ENCODE measurements around the gene NECAB3. TPM values are rescaled to one million over a fixed set of nuclear protein-coding genes. Genes with fewer than 3 reads are reported as not detected.

Gene NECAB3
- total and polyA plus RNA-seq, 5 experiments from 2014 or later, result 1.1 to 12.8 (median 1.8) TPM

- Mint-ChIP-seq H3K36me3 (peaks cover 0 to 2% (median 0%) of the 10 kb centered on the region in 3 donors), H3K4me1 (peaks cover 13 to 43% (median 31%) of the 10 kb centered on the region in 4 donors), H3K27ac (peak overlapping the region in 8 of 10 donors; percentile 39 to 91 (median 68)), H3K9me3 (no peaks in the 10 kb centered on the region), H3K4me3 (peak overlapping the region; percentile 74 to 91 (median 86)), H3K27me3 (no peaks in the 10 kb centered on the region)
- peak in 1 of 10 donors; percentile 24 for DNase-seq
- POLR2A ChIA-PET, result interaction anchor here (1.0 to 1.7 kb wide), 2 partner anchors 10 kb away, joined by 5 to 7 read pairs; no protein-coding TSS in a partner anchor
- peak; percentile 3 to 47 for ATAC-seq
These were observed 576 bp downstream of the NECAB3 start for GRCh38 chr20:33673410-33674293.

DNA sequence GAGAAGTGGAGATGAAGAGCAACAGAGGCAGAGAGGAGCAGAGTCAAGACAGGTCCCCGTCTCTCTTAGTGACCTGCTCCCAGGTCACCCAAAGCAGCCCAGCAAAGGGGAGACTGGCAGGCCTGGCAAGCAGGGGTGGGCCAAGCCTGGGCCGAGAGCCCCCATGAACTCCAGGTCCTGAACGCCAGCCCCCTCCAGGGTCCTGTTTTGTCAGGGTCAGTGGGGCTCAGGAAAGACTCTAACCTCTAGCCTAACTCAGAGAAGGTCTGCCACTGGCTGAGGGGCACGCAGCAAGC lies 1.2 kb downstream of the NECAB3 start:
- no peak for DNase-seq
- H3K27ac Mint-ChIP-seq, result peak overlapping the region in 7 of 10 donors; percentile 8 to 73 (median 56)
- peak overlapping the region; percentile 67 to 91 (median 84) for H3K4me3 Mint-ChIP-seq
- no peaks in the 10 kb centered on the region for H3K27me3 Mint-ChIP-seq
- H3K4me1 Mint-ChIP-seq, result peaks cover 13 to 43% (median 28%) of the 10 kb centered on the region in 4 donors
- no peak for ATAC-seq
- POLR2A ChIA-PET, result interaction anchor here (1.0 kb wide), 1 partner anchor 9 kb away, joined by 7 read pairs; no protein-coding TSS in a partner anchor
- peaks cover 0 to 2% (median 0%) of the 10 kb centered on the region in 3 donors for H3K36me3 Mint-ChIP-seq
- no peaks in the 10 kb centered on the region for H3K9me3 Mint-ChIP-seq

- H3K4me1 Mint-ChIP-seq, result peaks cover 13 to 39% (median 28%) of the 10 kb centered on the region in 4 donors
- ATAC-seq, result no peak
- H3K4me3 Mint-ChIP-seq, result peak overlapping the region; percentile 67 to 91 (median 84)
- H3K9me3 Mint-ChIP-seq, result no peaks in the 10 kb centered on the region
- DNase-seq, result no peak
- POLR2A ChIA-PET, result interaction anchor here (1.0 kb wide), 1 partner anchor 9 kb away, joined by 7 read pairs; no protein-coding TSS in a partner anchor
- H3K27me3 Mint-ChIP-seq, result no peaks in the 10 kb centered on the region
- H3K27ac Mint-ChIP-seq, result peak overlapping the region in 7 of 10 donors; percentile 33 to 73 (median 56)
- H3K36me3 Mint-ChIP-seq, result peaks cover 0 to 2% (median 0%) of the 10 kb centered on the region in 3 donors
These were observed 1.7 kb downstream of the NECAB3 start for GRCh38 chr20:33672426-33673113.

- H3K9me3 Mint-ChIP-seq, result no peaks in the 10 kb centered on the region
- H3K4me1 Mint-ChIP-seq, result peaks cover 13 to 38% (median 29%) of the 10 kb centered on the region in 4 donors
- H3K4me3 Mint-ChIP-seq, result peak overlapping the region in 7 of 10 donors; percentile 15 to 47 (median 36)
- H3K27ac Mint-ChIP-seq, result peak overlapping the region in 4 of 10 donors; percentile 28 to 73 (median 42)
- POLR2A ChIA-PET, result interaction anchor here (0.7 kb wide), 1 partner anchor 48 kb away, joined by 4 read pairs; the partner anchor contains the start of gene PXMP4
- H3K36me3 Mint-ChIP-seq, result peaks cover 0 to 2% (median 0%) of the 10 kb centered on the region in 3 donors
- DNase-seq (no peak), ATAC-seq (no peak)
- no peaks in the 10 kb centered on the region for H3K27me3 Mint-ChIP-seq
These were observed 2.5 kb downstream of the NECAB3 start for GRCh38 chr20:33671573-33672288.

- Mint-ChIP-seq H3K36me3 (peaks cover 0 to 2% (median 0%) of the 10 kb centered on the region in 3 donors), H3K27ac (peak overlapping the region in 5 of 10 donors; percentile 15 to 70 (median 22)), H3K9me3 (no peaks in the 10 kb centered on the region), H3K4me3 (peak overlapping the region in 4 of 10 donors; percentile 5 to 54 (median 14)), H3K27me3 (no peaks in the 10 kb centered on the region), H3K4me1 (peaks cover 17 to 46% (median 34%) of the 10 kb centered on the region in 4 donors)
- POLR2A ChIA-PET, result interaction anchor here (0.7 kb wide), 1 partner anchor 49 kb away, joined by 4 read pairs; the partner anchor contains the start of gene PXMP4
- no peak for DNase-seq
- no peak for ATAC-seq
These were observed 3.3 kb downstream of the NECAB3 start for GRCh38 chr20:33670715-33671499.

DNA sequence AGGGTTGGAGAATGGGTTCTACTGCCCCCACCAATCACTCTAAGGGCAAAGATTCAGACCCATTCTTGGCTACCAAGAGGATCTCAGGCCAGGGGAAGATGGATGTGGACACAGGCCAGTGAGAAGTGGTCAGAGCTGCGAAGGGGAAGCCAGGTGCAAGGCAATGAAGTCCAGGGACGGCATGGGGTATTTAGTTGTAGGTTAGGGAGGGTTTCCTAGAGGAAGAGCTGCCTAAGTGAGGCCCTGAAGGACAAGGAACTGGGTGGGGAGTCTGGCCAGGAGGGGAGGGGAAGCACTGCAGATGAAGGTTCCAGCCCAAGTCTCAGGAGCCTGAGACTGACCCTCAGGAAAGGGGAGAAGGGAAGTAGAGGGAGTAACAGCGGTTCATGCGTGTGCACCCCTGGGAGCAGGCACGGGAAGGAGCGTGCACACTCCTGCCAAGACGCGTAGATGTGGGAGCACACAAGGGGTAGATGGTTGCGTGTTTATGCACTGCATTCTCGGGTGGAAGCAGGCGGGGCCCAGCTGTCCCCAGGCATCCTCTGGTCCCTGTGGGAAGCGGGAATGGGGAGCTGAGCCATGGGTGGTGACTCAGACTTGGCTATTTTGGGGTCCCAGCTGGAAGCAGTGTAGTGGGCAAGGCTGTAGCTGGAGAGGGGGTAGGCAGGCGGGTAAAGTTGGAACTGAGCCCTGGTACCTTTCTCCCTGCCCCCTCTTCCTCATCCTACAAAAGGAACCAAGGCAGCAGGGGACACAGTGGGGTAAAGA lies 4.2 kb downstream of the NECAB3 start:
- ATAC-seq (no peak), DNase-seq (no peak)
- H3K4me1 Mint-ChIP-seq, result peaks cover 16 to 47% (median 34%) of the 10 kb centered on the region in 4 donors
- H3K9me3 Mint-ChIP-seq, result no peaks in the 10 kb centered on the region
- H3K36me3 Mint-ChIP-seq, result peaks cover 0 to 2% (median 0%) of the 10 kb centered on the region in 3 donors
- no peaks in the 10 kb centered on the region for H3K27me3 Mint-ChIP-seq
- POLR2A ChIA-PET, result interaction anchor here (0.9 kb wide), 1 partner anchor 13 kb away, joined by 4 read pairs; no protein-coding TSS in a partner anchor
- peak overlapping the region in 3 of 10 donors; percentile 17 to 69 (median 29) for H3K4me3 Mint-ChIP-seq
- peak overlapping the region in 3 of 10 donors; percentile 7 to 45 (median 40) for H3K27ac Mint-ChIP-seq

GRCh38 chr20:33669224-33669623 lies 5.0 kb downstream of the NECAB3 start:
- POLR2A ChIA-PET, result interaction anchor here (0.9 to 3.3 kb wide), 4 partner anchors 10 to 63 kb away, joined by 4 to 21 read pairs (median 11); partner anchors contain the start of genes PXMP4 and ZNF341
- Mint-ChIP-seq H3K27me3 (no peaks in the 10 kb centered on the region), H3K4me3 (peak overlapping the region in 2 of 10 donors; percentile 7 to 41), H3K27ac (peak overlapping the region in 1 of 10 donors; percentile 10), H3K36me3 (peaks cover 0 to 2% (median 0%) of the 10 kb centered on the region in 3 donors), H3K9me3 (no peaks in the 10 kb centered on the region), H3K4me1 (peaks cover 22 to 50% (median 39%) of the 10 kb centered on the region in 4 donors)
- DNase-seq, result no peak
- no peak for ATAC-seq

DNA sequence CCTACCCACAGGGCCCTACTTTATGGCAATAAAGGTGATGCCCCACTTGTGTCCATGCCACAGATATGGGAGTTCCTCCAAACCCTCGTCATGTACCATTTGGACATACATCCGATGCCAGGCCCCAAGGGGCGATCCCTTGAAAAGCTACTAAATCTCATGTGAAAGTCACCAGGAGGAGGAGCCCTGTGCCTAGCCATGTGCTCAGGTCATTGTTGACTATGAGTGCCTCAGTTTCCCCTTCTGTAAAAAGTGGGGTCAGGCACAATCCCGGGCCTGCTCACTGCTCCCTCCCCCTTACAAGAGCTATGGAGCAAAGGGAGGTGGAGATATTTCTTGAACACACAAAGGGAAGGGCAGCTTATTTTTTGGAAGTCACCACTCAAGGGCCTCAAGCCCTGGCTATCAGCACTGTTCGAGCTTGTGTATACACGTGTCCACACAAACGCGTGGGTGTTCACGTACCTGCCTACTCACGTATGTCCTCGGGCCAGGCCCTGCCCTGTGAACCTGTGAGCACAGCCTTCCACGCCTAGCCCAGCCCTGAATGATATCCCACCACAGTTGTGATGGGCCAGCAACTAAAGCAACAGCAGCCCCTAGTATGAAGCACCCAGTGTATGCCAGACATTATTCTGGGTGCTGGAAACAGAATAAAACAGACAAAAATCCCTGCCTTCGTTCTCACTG lies 5.6 kb downstream of the NECAB3 start:
- Mint-ChIP-seq H3K9me3 (no peaks in the 10 kb centered on the region), H3K4me3 (peak overlapping the region; percentile 30 to 95 (median 76)), H3K4me1 (peaks cover 22 to 52% (median 39%) of the 10 kb centered on the region in 4 donors), H3K27me3 (no peaks in the 10 kb centered on the region), H3K36me3 (peaks cover 0 to 2% (median 0%) of the 10 kb centered on the region in 3 donors), H3K27ac (peak overlapping the region in 5 of 10 donors; percentile 3 to 51 (median 3))
- POLR2A ChIA-PET, result interaction anchor here (0.6 to 3.3 kb wide), 18 partner anchors 11 to 440 kb away, joined by 3 to 21 read pairs (median 6); partner anchors contain the start of genes CBFA2T2, PXMP4, SNTA1 and ZNF341
- DNase-seq, result no peak
- no peak for ATAC-seq

DNA sequence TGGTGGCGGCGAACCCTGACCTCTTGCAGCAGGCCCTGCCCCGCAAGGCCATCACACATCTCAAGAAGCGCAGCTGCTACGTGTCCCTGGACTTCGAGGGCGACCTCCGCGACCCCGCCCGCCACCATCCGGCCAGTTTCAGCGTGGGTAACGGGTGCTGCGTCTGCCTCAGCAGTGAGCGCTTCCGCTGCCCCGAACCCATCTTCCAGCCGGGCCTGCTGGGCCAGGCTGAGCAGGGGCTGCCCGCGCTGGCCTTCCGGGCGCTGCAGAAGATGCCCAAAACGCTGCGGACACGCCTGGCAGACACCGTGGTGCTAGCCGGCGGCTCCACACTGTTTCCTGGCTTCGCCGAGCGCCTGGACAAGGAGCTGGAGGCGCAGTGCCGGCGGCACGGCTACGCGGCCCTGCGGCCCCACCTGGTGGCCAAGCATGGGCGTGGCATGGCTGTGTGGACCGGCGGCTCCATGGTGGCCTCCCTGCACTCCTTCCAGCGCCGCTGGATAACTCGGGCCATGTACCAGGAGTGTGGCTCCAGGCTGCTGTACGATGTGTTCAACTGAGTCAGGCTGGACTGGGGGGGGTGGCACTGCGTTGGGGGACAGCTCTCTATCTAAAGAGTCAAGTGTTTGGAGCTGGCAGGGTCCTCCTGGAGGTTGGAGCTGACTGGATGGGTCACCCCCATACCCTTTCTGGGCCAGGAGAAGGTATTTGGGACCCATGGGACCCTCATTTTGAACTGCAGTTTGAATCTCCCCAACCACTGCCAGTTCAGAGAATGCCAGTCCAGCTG lies 6.4 kb downstream of the NECAB3 start:
- H3K4me3 Mint-ChIP-seq, result peak overlapping the region; percentile 70 to 98 (median 78)
- H3K27me3 Mint-ChIP-seq, result no peaks in the 10 kb centered on the region
- H3K36me3 Mint-ChIP-seq, result peaks cover 0 to 2% (median 0%) of the 10 kb centered on the region in 3 donors
- POLR2A ChIA-PET, result interaction anchor here (0.6 to 3.3 kb wide), 22 partner anchors 11 to 441 kb away, joined by 3 to 21 read pairs (median 6); partner anchors contain the start of genes CBFA2T2, E2F1, PXMP4 and SNTA1
- H3K4me1 Mint-ChIP-seq, result peaks cover 18 to 47% (median 34%) of the 10 kb centered on the region in 4 donors
- H3K27ac Mint-ChIP-seq, result peak overlapping the region in 7 of 10 donors; percentile 3 to 83 (median 66)
- DNase-seq, result peak; percentile 57 to 85 (median 76)
- ATAC-seq, result peak; percentile 58 to 67
- H3K9me3 Mint-ChIP-seq, result no peaks in the 10 kb centered on the region
